ENCODE results near the gene AK9.
"Not testable (repeated sequence)": the region's sequence is repeated elsewhere in the genome, so short reads cannot be mapped to it uniquely, and the experiment has no call there.

Gene AK9

DNA sequence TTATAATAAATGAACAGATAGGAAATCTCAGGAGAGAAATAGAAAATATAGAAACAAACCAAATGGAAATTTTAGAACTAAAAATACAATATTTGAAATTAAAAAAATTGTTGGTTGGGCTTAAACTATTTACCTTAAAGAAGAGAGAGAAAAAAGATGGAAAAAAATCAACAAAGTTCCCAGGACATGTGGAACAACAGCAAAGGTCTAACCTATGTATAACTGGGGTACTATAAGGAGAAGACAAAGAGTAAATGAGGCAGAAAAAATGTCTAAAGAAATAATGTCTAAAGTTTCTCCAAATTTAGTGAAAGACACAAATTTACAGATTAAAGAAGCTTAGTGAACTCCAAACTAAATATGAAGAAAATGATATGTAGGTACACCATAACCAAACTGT, 166.9 kb downstream of the AK9 start:
- H3K36me3 ChIP-seq (ENCODE audit: insufficient read depth, low read length): no peaks in the 10 kb centered on the region
- H3K9ac ChIP-seq (ENCODE audit: insufficient read length): no peak overlapping the region
- no peak overlapping the region for H3K4me3 ChIP-seq
- no peak for TF ChIP-seq EZH2 (IDR thresholded peaks at IDR 0.05)
- no peak for TF ChIP-seq FOXP2 (optimal IDR thresholded peaks at IDR 0.05; ENCODE audit: control extremely low read depth, extremely low read length, insufficient read depth)
- H3K27ac ChIP-seq: no peak overlapping the region
- no peak for DNase-seq (ENCODE audit: low read depth, low spot score)
- H3K9me3 ChIP-seq (ENCODE audit: low read depth, low read length): no peaks in the 10 kb centered on the region

DNA sequence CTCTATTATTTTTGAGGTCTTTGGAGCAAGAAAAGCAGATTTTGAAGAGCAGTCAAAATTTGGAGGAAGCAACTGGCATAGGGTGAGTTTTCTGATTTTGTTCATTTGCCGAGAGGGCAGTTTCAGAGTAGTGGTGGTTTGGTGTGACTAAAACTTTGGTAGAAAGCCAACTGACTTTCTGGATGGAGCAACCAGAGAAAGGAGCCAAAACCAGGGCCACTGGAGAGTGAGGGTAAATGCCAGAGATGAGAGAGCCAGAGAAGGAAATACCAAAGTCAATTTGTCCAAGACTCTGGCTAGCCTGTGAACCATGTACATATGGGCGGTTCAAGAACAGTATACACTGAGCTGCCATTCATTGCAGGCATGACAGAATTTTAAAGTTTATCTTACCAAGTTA, 167.5 kb downstream of the AK9 start:
- TF ChIP-seq FOXP2 (optimal IDR thresholded peaks at IDR 0.05; ENCODE audit: control extremely low read depth, extremely low read length, insufficient read depth): no peak

DNA sequence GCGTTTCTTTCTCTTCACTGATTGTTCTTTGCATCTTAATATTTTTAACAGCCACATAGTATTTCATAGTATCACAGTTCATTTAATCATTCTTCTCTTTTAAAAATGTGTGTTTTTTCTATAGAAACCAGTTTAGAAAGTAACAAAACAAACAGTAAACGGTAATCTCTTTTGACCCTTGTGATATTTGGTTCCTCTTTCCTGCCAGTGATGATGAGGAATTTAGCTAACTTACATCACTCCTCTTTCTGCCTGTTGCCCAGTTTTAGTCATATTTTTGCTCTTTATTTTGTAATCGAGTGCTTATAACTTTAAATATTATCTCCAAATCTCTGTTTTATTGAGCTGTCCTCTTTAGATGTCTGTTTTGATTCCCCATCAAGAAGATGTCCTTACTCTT, 169.9 kb downstream of the AK9 start:
- H3K9me3 ChIP-seq (ENCODE audit: low read depth, low read length): no peaks in the 10 kb centered on the region
- no peak overlapping the region for H3K4me3 ChIP-seq
- H3K36me3 ChIP-seq (ENCODE audit: insufficient read depth, low read length): no peaks in the 10 kb centered on the region
- DNase-seq (ENCODE audit: low read depth, low spot score): no peak
- TF ChIP-seq EZH2 (IDR thresholded peaks at IDR 0.05) (no peak), FOXP2 (optimal IDR thresholded peaks at IDR 0.05; ENCODE audit: control extremely low read depth, extremely low read length, insufficient read depth) (no peak), POLR2AphosphoS5 (IDR thresholded peaks at IDR 0.05; ENCODE audit: borderline replicate concordance, low read depth, low read length) (no peak)
- no peak overlapping the region for H3K27ac ChIP-seq
- H3K9ac ChIP-seq (ENCODE audit: insufficient read length): no peak overlapping the region

More for the DNA sequence above, 167.5 kb downstream of the AK9 start:
- H3K27ac ChIP-seq: no peak overlapping the region
- no peak for DNase-seq (ENCODE audit: low read depth, low spot score)
- H3K4me3 ChIP-seq: no peak overlapping the region
- H3K9me3 ChIP-seq (ENCODE audit: low read depth, low read length): no peaks in the 10 kb centered on the region
- no peak overlapping the region for H3K9ac ChIP-seq (ENCODE audit: insufficient read length)
- H3K36me3 ChIP-seq (ENCODE audit: insufficient read depth, low read length): no peaks in the 10 kb centered on the region

DNA sequence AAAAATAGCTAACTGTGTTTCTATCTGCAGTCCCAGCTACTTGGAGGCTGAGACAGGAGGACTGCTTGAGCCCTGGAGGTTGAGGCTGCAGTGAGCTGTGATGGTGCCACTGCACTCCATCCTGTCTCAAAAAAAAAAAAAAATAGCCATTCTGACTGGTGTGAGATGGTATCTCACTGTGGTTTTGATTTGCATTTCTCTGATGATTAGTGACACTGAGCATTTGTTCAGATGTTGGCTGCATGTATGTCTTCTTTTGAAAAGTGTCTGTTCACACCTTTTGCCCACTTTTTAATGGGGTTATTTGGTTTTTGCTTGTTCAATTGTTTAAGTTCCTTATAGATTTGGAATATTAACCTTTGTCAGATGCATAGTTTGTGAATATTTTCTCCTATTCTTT, 171.4 kb downstream of the AK9 start:
- not testable (repeated sequence) for DNase-seq (ENCODE audit: low read depth, low spot score); H3K9ac ChIP-seq (ENCODE audit: insufficient read length); H3K27ac ChIP-seq; H3K4me3 ChIP-seq; H3K36me3 ChIP-seq (ENCODE audit: insufficient read depth, low read length); H3K9me3 ChIP-seq (ENCODE audit: low read depth, low read length)

DNA sequence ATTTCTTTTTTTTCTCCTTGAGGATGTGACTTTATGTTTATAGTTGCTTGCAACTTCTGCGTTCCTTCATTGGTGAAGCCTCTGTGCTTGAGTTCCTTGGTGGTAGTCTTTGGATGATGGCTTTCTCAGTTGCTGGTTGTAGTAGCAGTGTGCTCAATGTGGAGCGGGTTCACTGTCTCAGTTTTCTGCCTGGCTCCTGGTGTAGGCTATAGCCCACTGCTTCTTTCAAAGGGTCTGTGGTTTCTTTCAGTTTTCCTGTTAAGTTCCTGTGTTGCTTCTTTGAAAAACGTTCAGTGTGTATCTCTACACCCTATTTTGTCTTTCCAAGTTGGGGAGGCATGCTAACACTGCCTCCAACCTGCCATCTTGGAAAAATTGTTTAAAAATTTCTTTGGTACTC, 174.1 kb downstream of the AK9 start:
- Histone ChIP-seq H3K9me3 (ENCODE audit: low read depth, low read length) (no peaks in the 10 kb centered on the region), H3K4me3 (no peak overlapping the region), H3K27ac (no peak overlapping the region), H3K36me3 (ENCODE audit: insufficient read depth, low read length) (no peaks in the 10 kb centered on the region), H3K9ac (ENCODE audit: insufficient read length) (no peak overlapping the region)
- no peak for DNase-seq (ENCODE audit: low read depth, low spot score)
- no peak for TF ChIP-seq EZH2 (IDR thresholded peaks at IDR 0.05)
- no peak for TF ChIP-seq POLR2AphosphoS5 (IDR thresholded peaks at IDR 0.05; ENCODE audit: borderline replicate concordance, low read depth, low read length)
- TF ChIP-seq FOXP2 (optimal IDR thresholded peaks at IDR 0.05; ENCODE audit: control extremely low read depth, extremely low read length, insufficient read depth): no peak

DNA sequence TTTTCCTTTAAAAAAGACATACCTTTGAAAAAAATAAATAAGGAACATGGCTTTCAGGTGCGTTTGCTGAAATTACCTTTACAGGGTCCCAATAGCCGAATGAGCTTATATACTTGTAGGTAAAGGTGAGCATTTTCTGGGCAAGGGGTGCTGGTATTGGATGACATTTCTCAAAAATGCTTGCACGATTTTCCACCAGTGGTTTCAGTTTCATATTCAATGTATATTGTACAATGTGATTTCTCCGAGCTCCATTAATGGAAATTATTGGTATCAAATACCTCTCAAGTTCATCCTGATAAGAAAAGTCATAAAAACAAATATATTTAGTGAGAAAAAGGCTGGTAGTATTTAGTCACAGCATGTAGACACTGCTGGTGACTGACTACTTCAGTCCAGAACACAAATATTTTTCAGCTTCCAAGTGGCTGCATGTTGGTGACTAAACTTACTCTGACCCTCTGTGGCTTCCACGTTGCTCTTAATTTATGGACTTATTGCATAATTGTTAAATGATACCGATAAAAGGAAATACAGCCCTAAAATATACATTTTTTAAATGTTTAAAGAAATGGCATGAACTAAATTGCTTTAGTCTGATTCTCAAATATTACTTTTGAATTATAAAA, 175.1 kb downstream of the AK9 start:
- TF ChIP-seq EZH2 (IDR thresholded peaks at IDR 0.05): no peak
- TF ChIP-seq POLR2AphosphoS5 (IDR thresholded peaks at IDR 0.05; ENCODE audit: borderline replicate concordance, low read depth, low read length): no peak
- no peak for TF ChIP-seq FOXP2 (optimal IDR thresholded peaks at IDR 0.05; ENCODE audit: control extremely low read depth, extremely low read length, insufficient read depth)
- no peak overlapping the region for H3K4me3 ChIP-seq
- no peaks in the 10 kb centered on the region for H3K36me3 ChIP-seq (ENCODE audit: insufficient read depth, low read length)
- DNase-seq (ENCODE audit: low read depth, low spot score): no peak
- no peak overlapping the region for H3K27ac ChIP-seq
- no peaks in the 10 kb centered on the region for H3K9me3 ChIP-seq (ENCODE audit: low read depth, low read length)
- H3K9ac ChIP-seq (ENCODE audit: insufficient read length): no peak overlapping the region

DNA sequence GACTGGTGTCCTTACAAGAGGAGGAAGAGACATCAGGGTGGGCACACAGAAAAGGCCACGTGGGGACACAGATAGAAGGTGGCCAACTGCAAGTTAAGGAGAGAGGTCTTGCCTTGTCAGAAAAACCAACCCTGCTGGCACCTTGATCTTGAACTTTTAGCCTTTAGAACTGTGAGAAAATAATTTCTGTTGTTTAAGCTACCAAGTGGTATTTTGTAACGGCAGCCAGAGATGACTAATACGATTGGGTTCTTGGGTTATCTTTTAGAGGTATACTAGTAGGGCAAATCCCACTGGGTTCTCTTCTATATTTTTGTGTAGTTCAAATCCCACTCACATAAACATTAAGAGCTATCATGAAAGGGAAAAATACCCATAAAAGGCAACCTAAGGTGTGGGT, 176.1 kb downstream of the AK9 start:
- no peak overlapping the region for H3K9ac ChIP-seq (ENCODE audit: insufficient read length)
- H3K4me3 ChIP-seq: no peak overlapping the region
- TF ChIP-seq FOXP2 (optimal IDR thresholded peaks at IDR 0.05; ENCODE audit: control extremely low read depth, extremely low read length, insufficient read depth) (no peak), POLR2AphosphoS5 (IDR thresholded peaks at IDR 0.05; ENCODE audit: borderline replicate concordance, low read depth, low read length) (no peak), EZH2 (IDR thresholded peaks at IDR 0.05) (no peak)
- no peaks in the 10 kb centered on the region for H3K9me3 ChIP-seq (ENCODE audit: low read depth, low read length)
- DNase-seq (ENCODE audit: low read depth, low spot score): no peak
- no peaks in the 10 kb centered on the region for H3K36me3 ChIP-seq (ENCODE audit: insufficient read depth, low read length)
- H3K27ac ChIP-seq: no peak overlapping the region

DNA sequence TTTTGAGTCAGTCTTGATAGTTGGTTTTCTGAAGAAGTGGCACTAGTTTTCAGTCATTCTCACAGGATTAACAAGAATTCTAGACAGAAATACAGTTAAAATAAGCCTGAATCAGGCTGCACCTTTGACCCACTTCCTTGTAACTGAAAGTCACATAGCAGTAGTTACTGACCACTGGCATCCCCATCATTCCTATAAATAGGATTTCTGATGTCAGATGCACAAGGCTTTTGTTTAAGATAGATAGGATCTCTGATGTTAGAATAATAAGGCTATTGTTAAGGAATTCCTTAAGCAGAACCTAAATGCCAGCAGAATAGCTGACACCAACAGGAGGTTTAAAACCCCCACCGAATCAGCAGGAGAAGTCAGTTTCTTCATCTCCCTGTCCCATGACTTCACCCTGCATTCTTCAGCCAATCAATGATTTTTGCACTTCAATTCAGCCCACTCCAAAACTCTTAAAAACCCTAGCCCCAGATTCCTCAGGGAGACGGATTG, 177.4 kb downstream of the AK9 start:
- Histone ChIP-seq H3K9ac (ENCODE audit: insufficient read length) (no peak overlapping the region), H3K36me3 (ENCODE audit: insufficient read depth, low read length) (no peaks in the 10 kb centered on the region), H3K9me3 (ENCODE audit: low read depth, low read length) (no peaks in the 10 kb centered on the region), H3K4me3 (no peak overlapping the region), H3K27ac (no peak overlapping the region)
- DNase-seq (ENCODE audit: low read depth, low spot score): no peak
- TF ChIP-seq POLR2AphosphoS5 (IDR thresholded peaks at IDR 0.05; ENCODE audit: borderline replicate concordance, low read depth, low read length) (no peak), FOXP2 (optimal IDR thresholded peaks at IDR 0.05; ENCODE audit: control extremely low read depth, extremely low read length, insufficient read depth) (no peak), EZH2 (IDR thresholded peaks at IDR 0.05) (no peak)

DNA sequence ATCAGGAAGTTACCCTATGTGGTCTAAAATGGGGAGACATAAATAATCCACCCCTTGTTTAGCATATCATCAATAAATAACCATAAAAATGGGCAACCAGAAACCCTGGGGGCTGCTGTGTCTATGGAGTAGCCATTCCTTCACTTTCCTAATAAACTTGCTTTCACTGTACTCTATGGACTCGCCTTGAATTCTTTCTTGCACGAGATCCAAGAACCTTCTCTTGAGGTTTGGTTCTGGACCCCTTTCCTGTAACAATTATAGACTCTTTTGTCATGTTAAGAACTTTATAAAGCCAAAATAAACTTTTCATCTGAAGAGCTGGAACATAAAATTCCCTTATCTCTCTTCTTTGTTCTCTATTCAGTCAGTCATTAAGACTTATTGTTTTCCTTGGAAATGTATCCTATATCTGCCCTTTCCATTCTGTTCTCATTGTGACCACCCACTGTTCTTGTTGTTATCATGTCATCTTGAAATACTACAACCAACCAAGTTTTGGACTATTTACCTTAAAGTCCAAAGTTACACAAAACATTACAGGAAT, 178.7 kb downstream of the AK9 start:
- no peak for DNase-seq (ENCODE audit: low read depth, low spot score)
- TF ChIP-seq FOXP2 (optimal IDR thresholded peaks at IDR 0.05; ENCODE audit: control extremely low read depth, extremely low read length, insufficient read depth) (no peak), POLR2AphosphoS5 (IDR thresholded peaks at IDR 0.05; ENCODE audit: borderline replicate concordance, low read depth, low read length) (no peak), EZH2 (IDR thresholded peaks at IDR 0.05) (no peak)
- H3K27ac ChIP-seq: no peak overlapping the region
- no peak overlapping the region for H3K4me3 ChIP-seq
- H3K36me3 ChIP-seq (ENCODE audit: insufficient read depth, low read length): no peaks in the 10 kb centered on the region
- H3K9ac ChIP-seq (ENCODE audit: insufficient read length): no peak overlapping the region
- H3K9me3 ChIP-seq (ENCODE audit: low read depth, low read length): no peaks in the 10 kb centered on the region

All from SK-N-MC (cell line).